Lung (tissue), 12 donors: ENCODE measurements around the gene EEIG1. TPM values are rescaled to one million over a fixed set of nuclear protein-coding genes. Genes with fewer than 3 reads are reported as not detected.

Source experiments
- ATAC-seq: fragments of 200-7000 bp; cut with Tn5 transposase; one replicate; pipeline ENCODE4 v1.9.1; 2020; ENCODE audit warnings: moderate number of reproducible peaks; ENCODE audit not compliant: insufficient read depth, low FRiP score
- DNase-seq, 3 donors: peaks; one replicate each; pipeline ENCODE4 v3.0.0-alpha.2; 2013 to 2017
- H3K27ac ChIP-seq, 2 donors: one replicate each; pipeline ENCODE4 v1.5.1; 2013; ENCODE audit warnings: mild to moderate bottlenecking in 2 of 2, moderate library complexity in 2 of 2, control low read depth in 1 of 2, inconsistent platforms in 1 of 2, low read depth in 1 of 2, low read length in 1 of 2
- H3K27me3 ChIP-seq, 3 donors: one replicate each; pipeline ENCODE4 v1.5.1; 2013; ENCODE audit warnings: low read length in 2 of 3; ENCODE audit not compliant: control insufficient read depth in 3 of 3, insufficient read depth in 3 of 3
- H3K36me3 ChIP-seq, 4 donors: one replicate each; pipeline ENCODE4 v1.5.1; 2013; ENCODE audit warnings: low read length in 4 of 4, mild to moderate bottlenecking in 1 of 4, moderate library complexity in 1 of 4; ENCODE audit not compliant: control insufficient read depth in 4 of 4, insufficient read depth in 4 of 4
- H3K4me1 ChIP-seq, 5 donors: one replicate each; pipeline ENCODE4 v1.5.1; 2013; ENCODE audit warnings: low read length in 5 of 5, mild to moderate bottlenecking in 2 of 5, moderate library complexity in 1 of 5; ENCODE audit not compliant: control insufficient read depth in 5 of 5, insufficient read depth in 5 of 5
- H3K4me3 ChIP-seq: one replicate; pipeline ENCODE4 v1.5.1; 2013; ENCODE audit warnings: mild to moderate bottlenecking, control low read depth, moderate library complexity
- H3K9ac ChIP-seq, 2 donors: one replicate each; pipeline ENCODE4 v1.5.1; 2013; ENCODE audit warnings: low read length in 2 of 2, control low read depth in 1 of 2; ENCODE audit not compliant: insufficient read depth in 1 of 2
- H3K9me3 ChIP-seq, 4 donors: one replicate each; pipeline ENCODE4 v1.5.1; 2013; ENCODE audit warnings: low read length in 3 of 4, mild to moderate bottlenecking in 1 of 4, moderate library complexity in 1 of 4; ENCODE audit not compliant: control insufficient read depth in 4 of 4, insufficient read depth in 3 of 4
- WGBS, 2 donors: extraction: QIAGEN DNeasy Blood & Tissue Kit; methylation state at CpG; one replicate each; pipeline ENCODE4 v1.1.7; 2013; 5-methylcytosine and 5-hydroxymethylcytosine counted together
- polyA plus RNA-seq, 2 donors: library from polyadenylated mRNA; stranded (reverse); fragments of 200-250 nt; gene quantifications; one replicate each; pipeline ENCODE4 v1.2.1, GENCODE V29; 2013
- total RNA-seq, 2 donors: library from RNA; depleted of rRNA in 1 of 2; stranded (reverse); fragments of >200 nt in 1 of 2; gene quantifications; one replicate each; pipeline ENCODE4 v1.2.1, GENCODE V29; 2014 to 2021
- TF ChIP-seq, protein P1 (sequence below): IDR thresholded peaks from 2 replicates; pipeline ENCODE4 v1.5.1; 2012; ENCODE audit warnings: mild to moderate bottlenecking; ENCODE audit errors: control extremely low read depth, extremely low read depth
- donor health status: control.
- donor health status: control.
- donor health status: Bipolar disorder and iron deficiency.
- donor health status: healthy.
- donor health status: DM: yes; HTN: yes; CAD: no.

The EEIG1 gene
- total and polyA plus RNA-seq, 4 donors: 13.4 to 66.5 (median 32.7) TPM

DNA sequence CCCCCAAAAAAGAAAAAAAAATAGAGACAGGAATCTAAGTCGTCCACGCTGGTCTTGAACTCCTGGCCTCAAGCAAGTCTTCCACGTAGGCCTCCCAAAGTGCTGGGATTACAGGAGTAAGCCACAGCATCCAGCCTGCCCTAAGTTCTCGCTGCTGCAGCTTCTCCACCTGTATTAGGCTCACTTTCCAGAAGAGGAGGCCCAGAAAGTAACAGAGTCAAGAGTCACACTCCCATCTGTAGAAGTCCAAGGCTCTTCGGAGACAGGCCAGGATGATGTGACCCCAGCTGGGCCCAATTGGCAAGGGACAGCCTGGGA, 1.8 kb downstream of the EEIG1 start:
- Histone ChIP-seq H3K27ac (peak overlapping the region; percentile 86 to 92), H3K9ac (peak overlapping the region; percentile 39 to 74)
- WGBS, 2 donors: 53 to 86% methylated on average over 5 of the region's 5 CpGs

DNA sequence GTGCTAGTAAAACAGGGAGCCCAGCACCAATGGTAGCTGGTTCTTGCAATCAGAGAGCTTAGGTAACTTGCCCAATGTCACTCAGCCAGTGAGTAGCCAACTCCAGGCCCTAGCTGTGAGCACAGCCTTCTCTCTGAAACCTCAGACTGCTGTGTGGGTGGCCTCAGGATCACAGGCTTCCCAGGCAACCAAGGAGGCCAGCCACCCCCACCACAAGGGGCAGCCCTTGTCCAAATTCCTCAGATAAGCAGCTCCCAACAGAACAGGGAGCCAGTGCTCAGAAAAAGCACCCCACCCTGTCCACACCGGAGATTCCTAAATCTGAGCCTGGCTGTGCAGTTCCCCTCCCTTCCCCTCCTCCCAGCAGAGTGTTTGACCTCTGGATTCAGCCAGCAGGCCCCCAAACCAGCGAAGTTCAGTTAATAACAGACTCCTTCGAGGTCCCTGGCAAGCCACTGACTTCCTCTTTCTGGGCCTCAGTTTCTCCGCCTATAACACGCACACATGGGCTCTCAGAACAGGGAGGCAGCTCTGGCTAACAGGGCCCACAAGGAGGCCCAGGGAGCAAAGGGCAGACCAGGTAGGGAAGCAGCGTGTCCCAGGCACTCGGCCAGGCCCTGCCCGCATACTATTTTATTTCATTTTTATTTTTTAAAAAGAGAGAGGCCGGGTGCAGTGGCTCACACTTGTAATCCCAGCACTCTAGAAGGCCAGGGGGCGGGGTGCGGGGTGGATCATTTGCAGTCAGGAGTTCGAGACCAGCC, 2.7 kb downstream of the EEIG1 start:
- 58 to 71% methylated on average over 12 of the region's 12 CpGs for WGBS, 2 donors

More for the DNA sequence above, 1.8 kb downstream of the EEIG1 start:
- DNase-seq (no peak), ATAC-seq (no peak)
- Histone ChIP-seq H3K4me1 (peaks cover 9 to 62% (median 20%) of the 10 kb centered on the region in 5 donors), H3K4me3 (peak overlapping the region; percentile 85), H3K9me3 (no peaks in the 10 kb centered on the region), H3K27me3 (no peaks in the 10 kb centered on the region), H3K36me3 (peaks cover 0 to 3% (median 0%) of the 10 kb centered on the region in 4 donors)
- TF ChIP-seq, protein P1, sequence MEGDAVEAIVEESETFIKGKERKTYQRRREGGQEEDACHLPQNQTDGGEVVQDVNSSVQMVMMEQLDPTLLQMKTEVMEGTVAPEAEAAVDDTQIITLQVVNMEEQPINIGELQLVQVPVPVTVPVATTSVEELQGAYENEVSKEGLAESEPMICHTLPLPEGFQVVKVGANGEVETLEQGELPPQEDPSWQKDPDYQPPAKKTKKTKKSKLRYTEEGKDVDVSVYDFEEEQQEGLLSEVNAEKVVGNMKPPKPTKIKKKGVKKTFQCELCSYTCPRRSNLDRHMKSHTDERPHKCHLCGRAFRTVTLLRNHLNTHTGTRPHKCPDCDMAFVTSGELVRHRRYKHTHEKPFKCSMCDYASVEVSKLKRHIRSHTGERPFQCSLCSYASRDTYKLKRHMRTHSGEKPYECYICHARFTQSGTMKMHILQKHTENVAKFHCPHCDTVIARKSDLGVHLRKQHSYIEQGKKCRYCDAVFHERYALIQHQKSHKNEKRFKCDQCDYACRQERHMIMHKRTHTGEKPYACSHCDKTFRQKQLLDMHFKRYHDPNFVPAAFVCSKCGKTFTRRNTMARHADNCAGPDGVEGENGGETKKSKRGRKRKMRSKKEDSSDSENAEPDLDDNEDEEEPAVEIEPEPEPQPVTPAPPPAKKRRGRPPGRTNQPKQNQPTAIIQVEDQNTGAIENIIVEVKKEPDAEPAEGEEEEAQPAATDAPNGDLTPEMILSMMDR: no peak

DNA sequence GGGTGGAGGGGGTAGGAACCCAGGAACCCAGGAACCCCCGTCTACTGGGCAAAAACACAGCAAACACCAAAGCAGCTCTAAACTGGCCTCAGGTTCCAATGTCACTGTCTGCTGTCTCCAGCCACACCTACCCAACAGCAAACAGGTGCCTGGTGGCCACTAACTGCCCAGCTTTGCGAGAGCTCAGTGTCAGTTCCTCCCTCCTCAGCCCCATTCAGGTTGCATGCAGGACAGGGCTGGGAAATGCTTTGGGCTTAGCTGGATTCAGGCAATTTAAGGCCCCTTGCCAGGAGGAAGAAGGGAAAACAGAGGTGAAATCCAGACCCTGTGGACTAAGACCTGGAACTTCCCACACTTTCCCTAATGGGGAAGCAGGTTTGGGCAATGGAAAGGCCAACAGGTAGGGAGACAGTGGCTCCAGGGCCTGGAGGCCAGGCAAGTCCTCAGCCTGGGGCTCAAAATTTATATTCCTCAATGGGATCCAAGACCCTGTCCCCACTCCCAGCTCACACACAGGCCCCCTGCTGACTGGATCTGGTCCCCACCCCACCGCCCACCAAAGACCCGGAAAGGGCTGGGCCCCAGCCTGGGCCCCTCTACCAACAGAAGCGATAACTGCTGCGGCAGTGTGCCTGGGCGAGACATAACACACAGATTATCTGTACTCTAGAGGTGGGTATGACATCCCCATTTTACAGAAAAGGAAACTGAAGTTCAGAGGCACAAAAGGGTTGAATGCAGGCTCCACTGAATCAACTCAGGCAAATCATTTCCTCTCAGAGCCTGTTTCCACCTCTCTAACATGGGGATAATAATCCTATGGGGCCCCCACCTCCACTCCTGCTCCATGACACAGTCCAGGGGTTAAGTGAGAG, 3.5 kb downstream of the EEIG1 start:
- no peak overlapping the region for H3K4me3 ChIP-seq
- TF ChIP-seq, protein P1: no peak
- DNase-seq (no peak), ATAC-seq (no peak)
- peaks cover 9 to 79% (median 31%) of the 10 kb centered on the region in 5 donors for H3K4me1 ChIP-seq
- no peaks in the 10 kb centered on the region for H3K27me3 ChIP-seq
- 72 to 79% methylated on average over 7 of the region's 7 CpGs for WGBS, 2 donors
- peaks cover 0 to 3% (median 0%) of the 10 kb centered on the region in 4 donors for H3K36me3 ChIP-seq
- H3K9me3 ChIP-seq: no peaks in the 10 kb centered on the region
- H3K9ac ChIP-seq: peak overlapping the region; percentile 36 to 74
- peak overlapping the region; percentile 58 to 85 for H3K27ac ChIP-seq

More for the DNA sequence above, 2.7 kb downstream of the EEIG1 start:
- DNase-seq (peak; percentile 75 to 82 (median 79)), ATAC-seq (peak; percentile 15)
- Histone ChIP-seq H3K4me3 (no peak overlapping the region), H3K9ac (peak overlapping the region; percentile 57 to 74), H3K9me3 (no peaks in the 10 kb centered on the region), H3K36me3 (peaks cover 0 to 3% (median 0%) of the 10 kb centered on the region in 4 donors), H3K27me3 (no peaks in the 10 kb centered on the region), H3K4me1 (peaks cover 9 to 71% (median 26%) of the 10 kb centered on the region in 5 donors), H3K27ac (peak overlapping the region; percentile 58 to 85)
- TF ChIP-seq, protein P1: no peak
